MCF 10A (cell line): ENCODE data around the gene CAND2. TPM values are rescaled to one million over a fixed set of nuclear protein-coding genes. Genes with fewer than 3 reads are reported as not detected.

Experiments used
- BruUV-seq: library from RNA; stranded (reverse); fragments of 400-500 nt; replicated peaks from 2 replicates; lab custom pipeline; 2021; lab: Mats Ljungman, UMichigan
- CTCF ChIA-PET: fragments of 300-600 bp; sonication (Branson Sonifier 250); formaldehyde crosslinking; extraction: SDS; loops from one replicate; lab custom pipeline; 2021; ENCODE audit warnings: antibody characterized with exemption, inconsistent platforms; lab: Yijun Ruan, JAX
- POLR2A ChIA-PET: fragments of 300-600, 350-650 bp; sonication (Branson Sonifier 250); formaldehyde crosslinking; extraction: SDS; loops from one replicate; lab custom pipeline; 2020; ENCODE audit warnings: antibody characterized with exemption, inconsistent platforms; lab: Yijun Ruan, JAX
- DNase-seq: peaks from one replicate; pipeline ENCODE4 v3.0.0-alpha.2; 2018; ENCODE audit not compliant: unreplicated experiment
- H3K27ac Mint-ChIP-seq: one replicate; pipeline ENCODE4 v1.8.0; 2022; ENCODE audit warnings: mild to moderate bottlenecking, low read depth, mixed read lengths; ENCODE audit not compliant: unreplicated experiment
- H3K27me3 Mint-ChIP-seq: one replicate; pipeline ENCODE4 v1.8.0; 2022; ENCODE audit warnings: mixed read lengths; ENCODE audit not compliant: insufficient read depth, unreplicated experiment
- H3K36me3 Mint-ChIP-seq: one replicate; pipeline ENCODE4 v1.8.0; 2022; ENCODE audit warnings: mild to moderate bottlenecking, moderate library complexity, mixed read lengths; ENCODE audit not compliant: insufficient read depth, unreplicated experiment
- H3K4me1 Mint-ChIP-seq: one replicate; pipeline ENCODE4 v1.8.0; 2022; ENCODE audit warnings: mixed read lengths; ENCODE audit not compliant: insufficient read depth, unreplicated experiment
- H3K4me3 Mint-ChIP-seq: one replicate; pipeline ENCODE4 v1.8.0; 2022; ENCODE audit warnings: mild to moderate bottlenecking, moderate library complexity, mixed read lengths; ENCODE audit not compliant: unreplicated experiment
- H3K9me3 Mint-ChIP-seq: one replicate; pipeline ENCODE4 v1.8.0; 2022; ENCODE audit warnings: mixed read lengths; ENCODE audit not compliant: unreplicated experiment
- intact Hi-C: fragments of 100-400 bp; cut with micrococcal nuclease; formaldehyde crosslinking; loops from 2 replicates; pipeline ENCODE4 v1.14.1; 2022
- total RNA-seq: library from RNA; stranded (reverse); gene quantifications from 2 replicates; pipeline ENCODE4 v1.2.3, GENCODE V29; 2022
- TF ChIP-seq, protein P1 (sequence below): fragments of 200-600 bp; IDR thresholded peaks from one replicate; pipeline ENCODE4 v1.8.0; 2022; ENCODE audit warnings: antibody characterized with exemption, mild to moderate bottlenecking; ENCODE audit not compliant: unreplicated experiment

The CAND2 gene
- total RNA-seq, 1 experiment from 2014 or later, result not detected

GRCh38 chr3:12799525-12800440, 3.3 kb downstream of the CAND2 start:
- intact Hi-C loops, result no loop called here
- H3K27ac Mint-ChIP-seq, result no peak overlapping the region
- CTCF ChIA-PET, result interaction anchor here (0.6 to 1.8 kb wide), 5 partner anchors 8 to 94 kb away, joined by 3 to 8 read pairs (median 3); no protein-coding TSS in a partner anchor

GRCh38 chr3:12803371-12803770, 6.9 kb downstream of the CAND2 start:
- H3K4me1 Mint-ChIP-seq, result no peaks in the 10 kb centered on the region
- intact Hi-C loops, result no loop called here
- no peak overlapping the region for H3K4me3 Mint-ChIP-seq
- no peak for DNase-seq
- CTCF ChIA-PET, result interaction anchor here (1.2 kb wide), 1 partner anchor 224 kb away, joined by 5 read pairs; no protein-coding TSS in a partner anchor
- peaks cover 4% of the 10 kb centered on the region for H3K36me3 Mint-ChIP-seq
- POLR2A ChIA-PET, result no interaction called here
- H3K27me3 Mint-ChIP-seq, result no peaks in the 10 kb centered on the region
- no peaks in the 10 kb centered on the region for H3K9me3 Mint-ChIP-seq
- BruUV-seq, result no TSS peak
- H3K27ac Mint-ChIP-seq, result no peak overlapping the region
- TF ChIP-seq, protein P1, sequence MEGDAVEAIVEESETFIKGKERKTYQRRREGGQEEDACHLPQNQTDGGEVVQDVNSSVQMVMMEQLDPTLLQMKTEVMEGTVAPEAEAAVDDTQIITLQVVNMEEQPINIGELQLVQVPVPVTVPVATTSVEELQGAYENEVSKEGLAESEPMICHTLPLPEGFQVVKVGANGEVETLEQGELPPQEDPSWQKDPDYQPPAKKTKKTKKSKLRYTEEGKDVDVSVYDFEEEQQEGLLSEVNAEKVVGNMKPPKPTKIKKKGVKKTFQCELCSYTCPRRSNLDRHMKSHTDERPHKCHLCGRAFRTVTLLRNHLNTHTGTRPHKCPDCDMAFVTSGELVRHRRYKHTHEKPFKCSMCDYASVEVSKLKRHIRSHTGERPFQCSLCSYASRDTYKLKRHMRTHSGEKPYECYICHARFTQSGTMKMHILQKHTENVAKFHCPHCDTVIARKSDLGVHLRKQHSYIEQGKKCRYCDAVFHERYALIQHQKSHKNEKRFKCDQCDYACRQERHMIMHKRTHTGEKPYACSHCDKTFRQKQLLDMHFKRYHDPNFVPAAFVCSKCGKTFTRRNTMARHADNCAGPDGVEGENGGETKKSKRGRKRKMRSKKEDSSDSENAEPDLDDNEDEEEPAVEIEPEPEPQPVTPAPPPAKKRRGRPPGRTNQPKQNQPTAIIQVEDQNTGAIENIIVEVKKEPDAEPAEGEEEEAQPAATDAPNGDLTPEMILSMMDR, result no peak

More at GRCh38 chr3:12799525-12800440, 3.3 kb downstream of the CAND2 start:
- H3K27me3 Mint-ChIP-seq, result no peaks in the 10 kb centered on the region
- POLR2A ChIA-PET, result no interaction called here
- no peak overlapping the region for H3K4me3 Mint-ChIP-seq
- H3K36me3 Mint-ChIP-seq, result no peaks in the 10 kb centered on the region
- BruUV-seq, result no TSS peak
- TF ChIP-seq, protein P1, result no peak
- DNase-seq, result no peak
- H3K4me1 Mint-ChIP-seq, result no peaks in the 10 kb centered on the region
- H3K9me3 Mint-ChIP-seq, result no peaks in the 10 kb centered on the region

- BruUV-seq, result no TSS peak
- Mint-ChIP-seq H3K27ac (no peak overlapping the region), H3K4me3 (no peak overlapping the region), H3K27me3 (no peaks in the 10 kb centered on the region), H3K36me3 (peaks cover 5% of the 10 kb centered on the region), H3K9me3 (no peaks in the 10 kb centered on the region), H3K4me1 (no peaks in the 10 kb centered on the region)
- intact Hi-C loops, result no loop called here
- TF ChIP-seq, protein P1, result no peak
- ChIA-PET CTCF (interaction anchor here (1.7 to 4.5 kb wide), 2 partner anchors 8 to 99 kb away, joined by 5 to 22 read pairs; no protein-coding TSS in a partner anchor), POLR2A (no interaction called here)
- no peak for DNase-seq
Measured at GRCh38 chr3:12807066-12807465, 10.6 kb downstream of the CAND2 start.

- Mint-ChIP-seq H3K4me3 (no peak overlapping the region), H3K4me1 (no peaks in the 10 kb centered on the region), H3K27ac (no peak overlapping the region), H3K9me3 (no peaks in the 10 kb centered on the region), H3K27me3 (no peaks in the 10 kb centered on the region), H3K36me3 (peaks cover 5% of the 10 kb centered on the region)
- TF ChIP-seq, protein P1, result no peak
- ChIA-PET POLR2A (interaction anchor here (0.6 to 1.0 kb wide), 2 partner anchors 22 to 54 kb away, joined by 3 to 4 read pairs; no protein-coding TSS in a partner anchor), CTCF (interaction anchor here (0.6 to 4.5 kb wide), 4 partner anchors 8 to 407 kb away, joined by 3 to 22 read pairs (median 4); no protein-coding TSS in a partner anchor)
- intact Hi-C loops, result no loop called here
- no peak for DNase-seq
- no TSS peak for BruUV-seq
Measured at GRCh38 chr3:12807601-12808359, 11.3 kb downstream of the CAND2 start.
